GM18861 (cell line): ENCODE measurements around the gene CYP2U1.
A peak's percentile ranks its signal among the peaks of the same experiment; 100 is the strongest.

Experiments
- ATAC-seq: cut with Tn5 transposase; IDR thresholded peaks from one replicate; pipeline ENCODE4 v1.9.1; 2021; ENCODE audit not compliant: unreplicated experiment

The CYP2U1 gene

DNA sequence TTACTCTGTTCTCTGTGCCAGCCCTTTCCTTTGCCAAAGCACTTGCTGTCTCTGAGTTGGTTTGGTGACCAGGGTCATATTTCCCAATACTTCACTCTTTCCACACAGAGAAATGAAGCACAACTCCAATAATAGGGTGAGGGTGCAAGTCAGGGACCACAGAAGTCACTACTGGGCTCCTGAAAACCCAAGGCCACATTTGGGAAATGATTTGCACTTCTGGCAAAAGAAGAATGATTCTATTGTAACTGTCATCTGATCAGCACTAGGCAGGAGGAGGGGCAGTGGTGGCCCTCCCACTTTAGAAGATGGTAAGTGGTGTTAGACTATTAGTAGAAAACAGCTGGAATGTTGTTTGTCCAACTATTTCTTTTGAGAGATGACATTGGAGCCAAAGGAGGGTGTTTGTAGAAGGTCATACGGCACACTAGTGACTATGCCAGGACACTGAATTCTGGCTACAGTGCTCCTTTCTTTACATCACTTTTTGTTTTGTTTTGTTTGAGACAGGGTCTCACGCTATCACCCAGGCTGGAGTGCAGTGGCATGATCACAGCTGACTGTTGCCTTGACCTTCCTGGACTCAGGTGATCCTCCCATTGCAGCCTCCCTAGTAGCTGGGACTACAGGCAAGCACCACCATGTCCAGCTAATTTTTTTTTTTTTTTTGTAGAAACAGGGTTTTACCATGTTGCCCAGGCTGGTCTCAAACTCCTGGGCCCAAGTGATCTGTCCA lies 47.5 kb downstream of the CYP2U1 start:
- no peak for ATAC-seq

DNA sequence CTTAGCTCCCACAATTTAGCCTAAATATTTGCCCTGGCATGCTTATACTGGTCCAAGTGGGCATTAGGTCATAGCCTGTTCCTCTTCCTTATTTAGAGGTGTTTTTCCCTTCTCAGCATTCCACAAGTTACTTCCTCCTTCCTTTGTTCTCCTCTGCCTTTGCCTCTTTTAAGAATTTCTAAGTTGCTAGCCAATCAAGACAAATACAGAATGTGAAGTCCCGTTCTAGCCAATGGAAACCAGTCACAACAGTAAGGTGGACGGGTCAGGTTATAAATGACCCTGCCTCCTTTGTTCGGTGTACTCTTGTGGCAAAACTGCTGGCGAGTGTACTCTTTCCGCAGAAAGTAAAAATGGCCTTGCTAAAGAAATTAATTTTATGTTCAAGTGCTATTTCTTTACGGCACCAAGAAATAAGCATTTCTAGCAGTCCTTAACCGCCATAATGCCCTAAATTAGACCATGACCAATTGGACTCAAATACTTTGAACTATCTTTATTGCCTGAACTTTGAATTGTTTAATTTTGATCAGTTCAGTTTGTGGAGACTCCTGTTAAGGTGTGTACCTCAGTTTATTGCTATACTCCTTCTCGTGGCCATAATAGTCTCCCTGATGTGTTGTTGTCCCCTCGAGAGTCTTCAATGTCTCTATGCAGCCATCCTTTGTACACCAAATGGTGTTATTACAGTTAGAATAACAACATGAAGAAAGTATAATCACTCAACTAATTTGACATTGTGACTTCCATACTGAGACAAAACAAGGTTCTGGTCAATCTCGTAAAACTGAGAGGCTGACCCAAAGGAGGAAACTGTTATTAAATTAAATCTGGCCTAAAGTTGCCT lies 56.8 kb downstream of the CYP2U1 start:
- ATAC-seq, result no peak

DNA sequence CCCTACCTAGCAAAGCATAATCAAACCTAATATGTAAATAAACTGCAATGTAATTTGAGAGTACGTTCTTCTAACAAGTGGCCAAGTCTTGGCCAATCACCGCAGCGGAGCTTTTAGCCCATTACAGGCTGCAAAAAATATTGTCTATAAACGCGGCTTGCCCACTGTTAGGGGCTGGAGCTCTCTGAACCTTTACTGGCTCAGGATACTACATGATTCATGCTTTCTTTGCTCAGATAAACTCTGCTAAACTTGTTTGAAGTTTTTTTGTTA lies 57.4 kb downstream of the CYP2U1 start:
- ATAC-seq, result no peak

- ATAC-seq, result no peak
Observed at GRCh38 chr4:107989162-107989536, 57.8 kb downstream of the CYP2U1 start.

GRCh38 chr4:107989537-107990386 lies 58.4 kb downstream of the CYP2U1 start, which contains the start of gene HADH:
Gene HADH, plus strand, starts transcription at chr4:107989889. Its CDS starts 44 bp downstream, at chr4:107989933.
- peak; percentile 89 for ATAC-seq

DNA sequence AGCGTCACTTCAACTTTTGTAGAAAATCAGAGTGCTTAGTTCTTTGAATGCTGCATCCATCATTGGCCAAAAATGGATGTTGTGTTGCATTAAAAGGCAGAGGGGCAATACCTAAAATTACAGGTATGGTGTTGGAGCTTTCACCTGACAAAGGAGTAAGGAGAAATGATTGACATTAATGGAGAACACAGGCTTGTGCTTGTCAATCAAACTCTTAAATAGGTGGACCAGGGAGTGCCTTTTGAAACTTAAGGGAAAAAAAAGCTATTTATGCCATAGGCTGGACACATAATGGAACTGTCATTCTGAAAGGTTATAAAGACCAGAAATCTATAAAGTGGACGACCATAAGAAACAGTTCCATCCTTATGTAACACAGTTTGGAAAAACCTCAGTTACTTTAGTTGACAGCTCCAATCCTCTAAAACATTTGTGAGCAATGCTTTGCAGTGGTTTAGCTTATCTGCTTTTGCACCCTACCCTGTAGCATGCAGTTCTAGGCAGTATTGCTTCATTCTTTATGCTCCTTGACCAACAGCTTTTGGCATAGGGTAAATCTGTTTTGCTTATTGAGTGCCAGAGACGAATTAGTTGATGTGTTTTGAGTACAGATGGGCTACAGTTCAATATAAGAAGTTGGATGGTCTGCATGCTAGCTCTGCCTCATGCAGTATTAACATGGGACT lies 60.7 kb downstream of the CYP2U1 start:
- ATAC-seq, result no peak

DNA sequence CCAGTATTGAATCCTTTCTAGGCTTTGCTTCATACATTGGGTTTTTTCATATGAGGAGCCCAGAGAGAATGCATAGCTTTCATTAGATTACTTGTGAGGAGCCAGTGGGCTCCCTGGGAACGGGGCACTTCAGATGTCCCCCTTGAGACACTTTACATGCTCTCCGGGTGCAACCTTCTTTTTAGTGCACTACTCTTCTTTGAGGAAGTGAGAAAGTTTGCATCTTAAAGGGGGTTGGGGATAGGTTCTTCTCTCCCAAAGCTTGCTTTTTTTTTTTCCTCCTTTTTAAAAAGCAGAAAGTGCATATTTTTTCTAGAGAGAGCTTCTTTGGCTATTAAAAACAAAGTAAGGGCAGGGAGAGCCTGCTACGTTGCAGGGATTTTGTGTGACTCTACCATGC lies 62.6 kb downstream of the CYP2U1 start:
- peak; percentile 39 for ATAC-seq

GRCh38 chr4:107994894-107995293 lies 63.5 kb downstream of the CYP2U1 start:
- no peak for ATAC-seq

DNA sequence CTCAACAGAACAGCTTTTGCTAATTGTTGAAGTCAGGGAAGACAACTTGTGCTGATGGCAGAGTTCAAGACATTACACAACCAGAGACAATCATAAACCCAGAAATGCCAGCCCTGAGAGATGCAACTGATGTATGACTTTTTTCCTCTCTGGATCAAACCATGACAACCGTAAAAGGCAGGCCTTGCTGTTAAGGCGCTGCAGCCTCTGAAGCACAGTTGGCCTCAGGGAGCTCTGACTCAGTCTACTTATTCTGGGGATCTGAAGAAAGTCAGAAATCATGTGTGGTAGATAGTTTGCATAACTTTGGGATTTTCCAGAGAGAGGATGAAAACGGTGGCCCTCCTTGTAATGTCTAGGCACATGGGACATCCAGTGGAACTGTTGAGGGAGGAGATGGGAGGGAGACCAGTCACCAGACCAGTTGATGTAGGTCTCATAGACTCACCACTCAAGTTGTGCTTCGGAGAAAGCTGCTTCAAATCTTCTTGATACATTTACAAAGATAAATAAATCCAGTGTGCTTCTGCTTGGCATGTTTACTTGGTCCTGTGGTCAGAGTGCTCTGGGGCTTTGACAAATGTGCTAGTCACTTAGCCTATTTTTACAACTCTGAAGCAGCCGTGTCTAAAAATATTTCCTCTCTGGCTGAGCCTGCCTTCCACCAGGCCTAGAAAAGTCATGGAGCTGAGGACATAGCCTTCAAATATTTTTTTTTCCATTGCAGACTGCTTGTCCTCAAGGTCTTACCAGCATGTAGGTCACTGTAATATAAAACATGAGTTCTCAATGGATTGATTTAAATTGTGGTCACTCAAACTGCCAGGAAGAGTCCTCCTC lies 65.8 kb downstream of the CYP2U1 start:
- ATAC-seq, result no peak

GRCh38 chr4:107997794-107998193 lies 66.4 kb downstream of the CYP2U1 start:
- ATAC-seq, result no peak

DNA sequence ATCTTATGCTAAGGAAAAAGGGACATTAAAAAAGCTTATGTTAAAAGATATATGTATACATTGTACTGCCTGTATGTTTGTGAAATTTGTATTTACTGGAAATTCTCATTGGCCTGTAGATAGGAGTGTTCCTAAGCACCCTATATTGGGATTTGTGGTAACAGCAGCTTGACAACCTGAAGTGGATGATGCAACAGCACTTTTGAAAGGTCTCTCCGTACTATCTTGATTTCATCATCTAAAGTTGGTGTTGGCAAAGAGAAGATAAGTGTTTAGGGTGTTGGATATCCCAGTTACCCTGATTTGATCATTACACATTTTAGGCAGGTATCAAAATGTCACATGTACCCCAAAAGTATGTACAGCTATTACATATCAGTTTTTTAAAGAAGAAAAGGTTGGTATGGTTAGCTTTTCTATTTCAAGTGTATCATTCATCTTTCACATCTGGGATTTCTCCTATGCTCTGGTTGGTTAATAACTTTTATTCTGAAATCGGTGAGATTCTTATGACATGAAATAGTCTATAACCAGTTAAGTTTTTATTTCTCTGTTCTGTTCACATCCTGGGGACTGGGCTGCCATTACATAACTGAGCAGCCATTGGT lies 68.7 kb downstream of the CYP2U1 start:
- no peak for ATAC-seq

- ATAC-seq, result no peak
Observed at GRCh38 chr4:108001540-108002135, 70.3 kb downstream of the CYP2U1 start.
